Peyer's patch (tissue), 4 donors: ENCODE results near the gene BCL2L11. TPM values are rescaled to one million over a fixed set of nuclear protein-coding genes. Genes with fewer than 3 reads are reported as not detected.

Experiments
- DNase-seq, 3 donors: peaks; one replicate each; pipeline ENCODE4 v3.0.0-alpha.2; 2017 to 2019
- H3K27ac ChIP-seq, 4 donors: fragments of 200-600 bp; sonication (generic); one replicate each; pipeline ENCODE4 v1.5.1; 2016 to 2019
- H3K27me3 ChIP-seq, 2 donors: fragments of 200-600 bp; sonication (generic); one replicate each; pipeline ENCODE4 v1.5.1; 2019
- H3K36me3 ChIP-seq, 3 donors: fragments of 200-600 bp; sonication (generic); one replicate each; pipeline ENCODE4 v1.5.1; 2016 to 2019
- H3K4me1 ChIP-seq, 4 donors: fragments of 200-600 bp; sonication (generic); one replicate each; pipeline ENCODE4 v1.5.1; 2016 to 2019
- H3K4me3 ChIP-seq, 4 donors: fragments of 200-600 bp; sonication (generic); 1 replicate in 3 of 4; 2 replicates in 1 of 4; pipeline ENCODE4 v1.5.1; 2016 to 2019; ENCODE audit warnings: mild to moderate bottlenecking in 1 of 4
- H3K9me3 ChIP-seq, 4 donors: fragments of 200-600 bp; sonication (generic); one replicate each; pipeline ENCODE4 v1.5.1; 2016 to 2019; ENCODE audit warnings: mild to moderate bottlenecking in 1 of 4
- CTCF ChIP-seq, 6 experiments: fragments of 450-650 bp in 4 of 6; fragments of 200-600 bp in 2 of 6; sonication (generic) in 1 of 6; IDR thresholded peaks; one replicate each; pipeline ENCODE4 v1.5.1; 2017 to 2019; ENCODE audit warnings: antibody characterized with exemption in 6 of 6, mild to moderate bottlenecking in 3 of 6, moderate library complexity in 1 of 6
- POLR2A ChIP-seq, 2 donors: fragments of 450-650 bp; IDR thresholded peaks; one replicate each; pipeline ENCODE4 v1.5.1; 2017; ENCODE audit warnings: antibody characterized with exemption in 2 of 2, mild to moderate bottlenecking in 2 of 2, moderate library complexity in 2 of 2
- total RNA-seq, 4 donors: library from RNA; depleted of rRNA; stranded (reverse); fragments of >200 nt; gene quantifications; one replicate each; pipeline ENCODE4 v1.1.0, GENCODE V29; 2016

Gene BCL2L11
- total RNA-seq, 4 donors from 2014 or later: 35.9 to 98.1 (median 62.2) TPM

DNA sequence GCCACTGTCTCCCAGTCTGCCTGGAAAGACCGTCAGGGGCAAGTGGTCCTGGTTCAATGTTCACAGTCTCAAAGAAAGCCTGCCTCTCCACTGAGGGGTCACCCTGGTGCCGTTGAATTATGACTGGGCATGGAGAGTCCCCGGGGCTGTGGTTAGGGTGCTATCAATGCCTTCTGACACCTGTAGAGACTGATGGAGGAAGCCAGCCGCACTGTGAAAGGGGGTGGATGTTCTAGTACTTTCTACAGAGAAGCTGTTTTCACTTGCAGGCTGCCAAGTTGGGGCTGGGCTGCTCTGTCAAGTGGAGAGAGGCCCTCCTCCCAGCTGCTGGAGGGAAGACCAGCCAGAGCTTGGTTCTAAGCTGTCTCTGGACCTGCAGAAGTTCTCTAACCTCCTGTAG lies 80.5 kb downstream of the BCL2L11 start:
- Histone ChIP-seq H3K27ac (no peak overlapping the region), H3K27me3 (no peaks in the 10 kb centered on the region), H3K4me3 (no peak overlapping the region), H3K36me3 (no peaks in the 10 kb centered on the region), H3K4me1 (no peaks in the 10 kb centered on the region), H3K9me3 (no peaks in the 10 kb centered on the region)
- DNase-seq: peak in 2 of 3 donors; percentile 25 to 63
- no peak for TF ChIP-seq CTCF (IDR thresholded peaks at IDR 0.05)
- no peak for TF ChIP-seq POLR2A (IDR thresholded peaks at IDR 0.05)

DNA sequence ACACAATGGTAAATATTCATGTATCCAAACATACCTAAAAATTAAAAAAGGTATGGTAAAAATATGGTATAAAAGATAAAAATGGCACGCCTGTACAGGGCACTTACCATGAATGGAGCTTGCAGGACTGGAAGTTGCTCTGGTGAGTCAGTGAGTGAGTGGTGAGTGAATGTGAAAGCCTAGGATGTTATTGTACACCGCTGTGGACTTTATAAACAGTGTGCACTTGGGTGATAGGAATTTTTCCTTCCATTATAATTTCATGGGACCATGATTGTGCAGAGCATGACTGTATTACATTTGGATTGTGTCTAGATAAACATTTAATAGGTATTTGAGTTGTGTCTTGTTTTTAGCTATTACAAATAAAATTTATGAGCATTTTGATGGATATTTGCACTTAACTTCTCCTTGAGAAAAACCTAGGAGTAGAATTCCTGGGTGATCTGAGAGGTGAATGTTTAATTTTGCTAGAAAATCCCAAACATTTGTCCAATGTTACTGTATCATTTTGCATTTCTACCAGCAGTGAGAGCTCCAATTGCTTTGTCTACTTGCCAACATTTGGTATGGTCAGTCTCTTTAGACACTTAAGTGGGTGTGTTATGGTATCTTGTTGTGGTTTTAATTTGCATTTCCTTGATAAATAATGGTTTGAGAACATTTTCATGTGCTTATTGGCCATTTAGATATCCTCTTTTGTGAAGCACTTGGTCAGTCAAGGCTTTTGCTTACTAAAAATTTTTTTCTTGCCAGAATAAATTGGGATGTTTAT lies 81.7 kb downstream of the BCL2L11 start:
- H3K27ac ChIP-seq: no peak overlapping the region
- H3K36me3 ChIP-seq: no peaks in the 10 kb centered on the region
- no peak for DNase-seq
- TF ChIP-seq CTCF (IDR thresholded peaks at IDR 0.05) (no peak), POLR2A (IDR thresholded peaks at IDR 0.05) (no peak)
- H3K4me3 ChIP-seq: no peak overlapping the region
- no peaks in the 10 kb centered on the region for H3K9me3 ChIP-seq
- no peaks in the 10 kb centered on the region for H3K4me1 ChIP-seq
- no peaks in the 10 kb centered on the region for H3K27me3 ChIP-seq

DNA sequence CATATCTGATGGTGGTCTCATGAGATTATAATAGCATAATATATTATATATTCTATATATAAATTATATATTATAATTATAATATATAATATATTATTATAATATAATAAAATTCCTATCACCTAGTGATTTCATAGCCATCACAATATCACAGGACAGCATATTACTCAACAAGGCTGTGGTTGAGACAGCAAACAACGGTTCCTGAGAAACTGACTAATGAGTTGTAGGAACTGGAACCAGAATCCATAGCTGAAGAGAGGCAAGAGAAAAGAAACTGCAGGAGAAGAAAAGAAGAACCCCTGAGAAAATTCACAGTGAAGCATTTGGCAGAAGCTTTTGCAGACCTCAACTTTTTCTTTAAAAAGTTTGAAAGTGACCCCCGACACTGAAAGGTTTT lies 84.0 kb downstream of the BCL2L11 start:
- DNase-seq: no peak
- no peaks in the 10 kb centered on the region for H3K4me1 ChIP-seq
- H3K4me3 ChIP-seq: no peak overlapping the region
- no peaks in the 10 kb centered on the region for H3K36me3 ChIP-seq
- H3K9me3 ChIP-seq: no peaks in the 10 kb centered on the region
- TF ChIP-seq POLR2A (IDR thresholded peaks at IDR 0.05): no peak
- no peak for TF ChIP-seq CTCF (IDR thresholded peaks at IDR 0.05)
- no peaks in the 10 kb centered on the region for H3K27me3 ChIP-seq
- H3K27ac ChIP-seq: no peak overlapping the region

DNA sequence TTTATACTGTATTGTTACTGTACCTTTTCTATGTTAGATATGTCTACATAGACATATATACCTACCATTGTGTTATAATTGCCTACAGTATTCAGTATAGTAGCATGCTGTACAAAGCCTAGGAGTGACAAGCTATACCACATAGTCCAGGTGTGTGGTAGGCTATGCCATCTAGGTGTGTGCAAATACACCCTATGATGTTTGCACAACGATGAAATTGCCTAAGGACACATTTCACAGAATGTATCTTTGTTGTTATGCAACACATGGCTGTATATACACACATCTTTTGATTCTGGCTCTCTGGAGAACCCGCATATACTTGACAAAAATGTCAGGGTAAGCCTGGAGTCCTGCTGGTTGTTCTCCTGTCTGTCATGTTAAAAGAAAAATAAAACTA lies 85.1 kb downstream of the BCL2L11 start:
- TF ChIP-seq POLR2A (IDR thresholded peaks at IDR 0.05) (no peak), CTCF (IDR thresholded peaks at IDR 0.05) (no peak)
- no peaks in the 10 kb centered on the region for H3K27me3 ChIP-seq
- no peak overlapping the region for H3K27ac ChIP-seq
- no peak for DNase-seq
- no peak overlapping the region for H3K4me3 ChIP-seq
- H3K9me3 ChIP-seq: no peaks in the 10 kb centered on the region
- H3K4me1 ChIP-seq: no peaks in the 10 kb centered on the region
- no peaks in the 10 kb centered on the region for H3K36me3 ChIP-seq

DNA sequence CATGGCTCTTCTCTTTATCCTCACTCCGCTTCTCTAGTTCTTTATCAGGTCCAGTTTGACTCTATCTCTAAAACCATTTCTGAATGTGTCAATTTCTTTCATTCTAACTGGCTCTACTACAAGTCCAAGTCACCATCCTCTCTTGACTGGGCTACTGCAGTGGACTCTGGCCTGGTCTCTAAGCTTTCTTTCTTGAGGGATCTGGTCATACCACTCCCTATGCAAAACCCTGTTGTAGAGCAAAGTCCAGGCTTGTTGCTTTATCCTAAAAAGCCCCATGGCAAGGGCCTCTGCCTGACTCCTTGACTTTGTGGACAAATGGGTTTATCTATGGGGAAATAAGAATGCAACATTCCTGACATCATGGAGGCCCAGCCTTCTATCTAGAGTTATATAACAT lies 87.1 kb downstream of the BCL2L11 start:
- Histone ChIP-seq H3K36me3 (no peaks in the 10 kb centered on the region), H3K4me3 (no peak overlapping the region), H3K9me3 (no peaks in the 10 kb centered on the region), H3K4me1 (no peaks in the 10 kb centered on the region), H3K27me3 (no peaks in the 10 kb centered on the region), H3K27ac (no peak overlapping the region)
- DNase-seq: no peak
- TF ChIP-seq CTCF (IDR thresholded peaks at IDR 0.05): no peak
- TF ChIP-seq POLR2A (IDR thresholded peaks at IDR 0.05): no peak
